ENCODE measurements around the gene RNF38.
A peak's percentile ranks its signal among the peaks of the same experiment; 100 is the strongest.
"Not testable (repeated sequence)": the region's sequence is repeated elsewhere in the genome, so short reads cannot be mapped to it uniquely, and the experiment has no call there.

RNF38 gene

DNA sequence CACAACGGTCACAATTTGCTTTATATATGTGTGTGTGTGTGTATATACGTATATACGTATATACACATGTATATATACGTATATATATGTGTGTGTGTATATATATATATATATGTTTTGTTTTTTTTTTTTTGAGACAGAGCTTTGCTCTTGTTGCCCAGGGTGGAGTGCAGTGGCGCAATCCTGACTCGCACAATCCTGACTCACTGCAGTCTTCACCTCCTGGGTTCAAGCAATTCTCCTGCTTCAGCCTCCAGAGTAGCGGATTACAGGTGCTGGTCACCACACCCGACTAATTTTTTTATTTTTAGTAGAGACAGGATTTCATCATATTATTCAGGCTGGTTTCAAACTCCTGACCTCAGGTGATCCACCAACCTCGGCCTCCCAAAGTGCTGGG lies 3.1 kb downstream of the RNF38 start:
- no peak overlapping the region for H4K8ac ChIP-seq (ENCODE audit: low read length)
- no peak overlapping the region for H2BK12ac ChIP-seq (ENCODE audit: low read length in 2 of 2)
- no peak overlapping the region for H3K9ac ChIP-seq (ENCODE audit: low read length)
- peak; percentile 22 for DNase-seq
- no peak overlapping the region for H3K23ac ChIP-seq (ENCODE audit: low read length in 2 of 2)
- WGBS, result 90% methylated on average over 4 of the region's 9 CpGs
- H3K18ac ChIP-seq (ENCODE audit: low read depth in 1 of 2, low read length in 2 of 2), result no peak overlapping the region
- no peak overlapping the region for H3K4ac ChIP-seq (ENCODE audit: low read depth in 1 of 2, low read length in 2 of 2)
- peaks cover 5% of the 10 kb centered on the region for H3K79me1 ChIP-seq (replicated peaks; ENCODE audit: low read length, poor library complexity, severe bottlenecking)
- H2BK15ac ChIP-seq (ENCODE audit: low read depth, poor library complexity, severe bottlenecking), result no peak overlapping the region
- H2AK5ac ChIP-seq (ENCODE audit: low read length, severe bottlenecking), result no peak overlapping the region
- H2AFZ ChIP-seq (ENCODE audit: low read depth, low read length), result no peak overlapping the region
- no peaks in the 10 kb centered on the region for H3K9me3 ChIP-seq (ENCODE audit: control insufficient read depth, low read length)
- H2BK5ac ChIP-seq (ENCODE audit: low read depth, low read length, poor library complexity, severe bottlenecking), result no peak overlapping the region
- H3K4me3 ChIP-seq (ENCODE audit: insufficient read depth in 1 of 2, low read depth in 1 of 2, low read length in 2 of 2), result no peak overlapping the region
- H4K91ac ChIP-seq (ENCODE audit: low read length), result no peak overlapping the region
- H3K4me1 ChIP-seq (ENCODE audit: control insufficient read depth, insufficient read depth, low read depth, low read length), result peaks cover 2% of the 10 kb centered on the region
- H3K14ac ChIP-seq (ENCODE audit: low read length in 2 of 2), result no peak overlapping the region
- H2BK120ac ChIP-seq (ENCODE audit: low read depth, low read length), result no peak overlapping the region
- no peaks in the 10 kb centered on the region for H3K27me3 ChIP-seq (ENCODE audit: control insufficient read depth in 1 of 2, insufficient read depth in 1 of 2, low read length in 2 of 2)
- no peak overlapping the region for H3K4me2 ChIP-seq (ENCODE audit: low read length, poor library complexity, severe bottlenecking)
- H3K36me3 ChIP-seq (ENCODE audit: control insufficient read depth in 1 of 2, insufficient read depth in 2 of 2, low read depth in 1 of 2, low read length in 2 of 2), result peaks cover 3 to 13% of the 10 kb centered on the region in 2 experiments
- H3K27ac ChIP-seq (ENCODE audit: low read length, poor library complexity, severe bottlenecking), result no peak overlapping the region

DNA sequence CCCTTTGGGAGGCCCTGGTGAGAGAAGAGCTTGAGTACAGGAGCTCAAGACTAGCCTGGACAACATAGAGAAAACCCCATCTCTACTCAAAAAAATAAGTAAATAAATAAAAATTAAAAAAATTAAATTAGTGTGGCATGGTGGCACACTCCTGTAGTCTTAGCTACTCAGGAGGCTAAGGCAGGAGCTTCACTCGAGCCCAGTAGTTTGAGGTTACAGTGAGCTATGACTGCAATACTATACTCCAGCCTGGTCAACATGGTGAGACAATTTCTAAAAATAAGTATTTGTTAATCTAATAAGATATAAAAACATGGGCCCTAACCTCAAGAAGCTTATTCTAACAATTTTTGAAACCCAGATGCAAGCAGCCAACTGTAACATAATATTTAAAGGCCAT lies 7.6 kb downstream of the RNF38 start:
- no peak overlapping the region for H3K4me2 ChIP-seq (ENCODE audit: low read length, poor library complexity, severe bottlenecking)
- H2AFZ ChIP-seq (ENCODE audit: low read depth, low read length), result no peak overlapping the region
- H3K23ac ChIP-seq (ENCODE audit: low read length in 2 of 2), result no peak overlapping the region
- peaks cover 5% of the 10 kb centered on the region for H3K79me1 ChIP-seq (replicated peaks; ENCODE audit: low read length, poor library complexity, severe bottlenecking)
- no peak overlapping the region for H3K4me3 ChIP-seq (ENCODE audit: insufficient read depth in 1 of 2, low read depth in 1 of 2, low read length in 2 of 2)
- H3K9ac ChIP-seq (ENCODE audit: low read length), result no peak overlapping the region
- H2BK15ac ChIP-seq (ENCODE audit: low read depth, poor library complexity, severe bottlenecking), result no peak overlapping the region
- no peak overlapping the region for H4K91ac ChIP-seq (ENCODE audit: low read length)
- no peak overlapping the region for H3K4ac ChIP-seq (ENCODE audit: low read depth in 1 of 2, low read length in 2 of 2)
- DNase-seq, result peak; percentile 18
- H3K18ac ChIP-seq (ENCODE audit: low read depth in 1 of 2, low read length in 2 of 2), result no peak overlapping the region
- no peak overlapping the region for H2BK5ac ChIP-seq (ENCODE audit: low read depth, low read length, poor library complexity, severe bottlenecking)
- H3K9me3 ChIP-seq (ENCODE audit: control insufficient read depth, low read length), result no peaks in the 10 kb centered on the region
- 100% methylated on average over 1 of the region's 1 CpG for WGBS
- no peak overlapping the region for H2BK12ac ChIP-seq (ENCODE audit: low read length in 2 of 2)
- H4K8ac ChIP-seq (ENCODE audit: low read length), result no peak overlapping the region
- peaks cover 1% of the 10 kb centered on the region for H3K4me1 ChIP-seq (ENCODE audit: control insufficient read depth, insufficient read depth, low read depth, low read length)
- no peak overlapping the region for H2AK5ac ChIP-seq (ENCODE audit: low read length, severe bottlenecking)
- no peaks in the 10 kb centered on the region for H3K27me3 ChIP-seq (ENCODE audit: control insufficient read depth in 1 of 2, insufficient read depth in 1 of 2, low read length in 2 of 2)
- peaks cover 0 to 30% of the 10 kb centered on the region in 2 experiments for H3K36me3 ChIP-seq (ENCODE audit: control insufficient read depth in 1 of 2, insufficient read depth in 2 of 2, low read depth in 1 of 2, low read length in 2 of 2)
- no peak overlapping the region for H2BK120ac ChIP-seq (ENCODE audit: low read depth, low read length)
- H3K27ac ChIP-seq (ENCODE audit: low read length, poor library complexity, severe bottlenecking), result no peak overlapping the region
- H3K14ac ChIP-seq (ENCODE audit: low read length in 2 of 2), result no peak overlapping the region

DNA sequence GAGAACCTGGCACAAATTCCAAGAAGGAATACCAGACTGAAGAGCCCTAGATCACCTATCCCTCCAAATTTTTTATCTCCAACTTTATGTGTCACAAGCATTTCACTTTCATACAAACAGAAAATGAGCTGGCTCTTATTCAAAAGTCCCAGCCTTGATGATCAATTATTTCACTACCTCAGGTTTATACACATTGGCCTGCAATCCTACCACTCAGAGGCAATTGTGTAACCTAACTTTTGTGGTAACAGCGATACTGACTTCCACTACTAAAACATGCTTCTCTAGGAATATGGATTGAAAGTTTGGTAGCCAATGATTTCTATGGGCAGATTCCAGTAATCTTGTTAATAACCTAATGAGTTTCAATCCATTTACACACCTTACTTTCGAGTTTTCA lies 10.5 kb downstream of the RNF38 start:
- Histone ChIP-seq H3K9ac (ENCODE audit: low read length) (no peak overlapping the region), H3K4ac (ENCODE audit: low read depth in 1 of 2, low read length in 2 of 2) (no peak overlapping the region), H4K91ac (ENCODE audit: low read length) (no peak overlapping the region), H2BK12ac (ENCODE audit: low read length in 2 of 2) (no peak overlapping the region), H3K36me3 (ENCODE audit: control insufficient read depth in 1 of 2, insufficient read depth in 2 of 2, low read depth in 1 of 2, low read length in 2 of 2) (peaks cover 7 to 30% of the 10 kb centered on the region in 2 experiments), H2BK15ac (ENCODE audit: low read depth, poor library complexity, severe bottlenecking) (no peak overlapping the region), H3K4me1 (ENCODE audit: control insufficient read depth, insufficient read depth, low read depth, low read length) (no peaks in the 10 kb centered on the region), H4K8ac (ENCODE audit: low read length) (no peak overlapping the region), H2BK120ac (ENCODE audit: low read depth, low read length) (no peak overlapping the region), H3K27ac (ENCODE audit: low read length, poor library complexity, severe bottlenecking) (no peak overlapping the region), H2AFZ (ENCODE audit: low read depth, low read length) (no peak overlapping the region), H2BK5ac (ENCODE audit: low read depth, low read length, poor library complexity, severe bottlenecking) (no peak overlapping the region), H2AK5ac (ENCODE audit: low read length, severe bottlenecking) (no peak overlapping the region), H3K18ac (ENCODE audit: low read depth in 1 of 2, low read length in 2 of 2) (no peak overlapping the region), H3K23ac (ENCODE audit: low read length in 2 of 2) (no peak overlapping the region), H3K27me3 (ENCODE audit: control insufficient read depth in 1 of 2, insufficient read depth in 1 of 2, low read length in 2 of 2) (no peaks in the 10 kb centered on the region), H3K4me2 (ENCODE audit: low read length, poor library complexity, severe bottlenecking) (no peak overlapping the region), H3K9me3 (ENCODE audit: control insufficient read depth, low read length) (no peaks in the 10 kb centered on the region), H3K4me3 (ENCODE audit: insufficient read depth in 1 of 2, low read depth in 1 of 2, low read length in 2 of 2) (no peak overlapping the region), H3K14ac (ENCODE audit: low read length in 2 of 2) (no peak overlapping the region), H3K79me1 (replicated peaks; ENCODE audit: low read length, poor library complexity, severe bottlenecking) (peaks cover 9% of the 10 kb centered on the region)
- DNase-seq, result no peak
- 96% methylated on average over 1 of the region's 2 CpGs for WGBS

DNA sequence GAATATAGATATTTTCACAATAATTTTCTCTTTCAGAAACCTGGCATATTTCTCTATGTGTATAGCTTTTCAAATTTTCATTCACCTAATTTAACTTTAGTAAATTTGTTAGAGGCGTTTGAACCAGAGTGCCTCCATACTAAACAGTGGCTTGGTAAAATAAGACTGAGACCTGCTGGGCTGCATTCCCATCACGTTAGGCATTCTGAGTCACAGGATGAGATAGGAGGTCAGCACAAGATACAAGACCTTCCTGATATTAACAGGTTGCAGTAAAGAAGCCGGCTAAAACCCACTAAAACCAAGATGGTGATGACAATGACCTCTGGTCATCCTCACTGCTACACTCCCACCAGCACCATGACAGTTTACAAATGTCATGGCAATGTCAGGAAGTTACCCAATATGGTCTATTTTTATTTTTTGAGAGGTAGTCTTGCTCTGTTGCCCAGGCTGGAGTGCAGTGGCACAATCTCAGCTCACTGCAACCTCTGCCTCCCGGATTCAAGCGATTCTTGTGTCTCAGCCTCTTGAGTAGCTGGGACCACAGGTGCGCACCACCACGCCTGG lies 13.6 kb downstream of the RNF38 start:
- not testable (repeated sequence) for H2BK5ac ChIP-seq (ENCODE audit: low read depth, low read length, poor library complexity, severe bottlenecking); H2BK12ac ChIP-seq (ENCODE audit: low read length in 2 of 2); H2AFZ ChIP-seq (ENCODE audit: low read depth, low read length); H3K14ac ChIP-seq (ENCODE audit: low read length in 2 of 2); H3K4me2 ChIP-seq (ENCODE audit: low read length, poor library complexity, severe bottlenecking); H3K9ac ChIP-seq (ENCODE audit: low read length); H3K23ac ChIP-seq (ENCODE audit: low read length in 2 of 2); H2BK120ac ChIP-seq (ENCODE audit: low read depth, low read length); H2AK5ac ChIP-seq (ENCODE audit: low read length, severe bottlenecking); H3K4ac ChIP-seq (ENCODE audit: low read depth in 1 of 2, low read length in 2 of 2); H4K8ac ChIP-seq (ENCODE audit: low read length); H3K4me3 ChIP-seq (ENCODE audit: insufficient read depth in 1 of 2, low read depth in 1 of 2, low read length in 2 of 2); DNase-seq; H3K9me3 ChIP-seq (ENCODE audit: control insufficient read depth, low read length); H3K27me3 ChIP-seq (ENCODE audit: control insufficient read depth in 1 of 2, insufficient read depth in 1 of 2, low read length in 2 of 2); H3K27ac ChIP-seq (ENCODE audit: low read length, poor library complexity, severe bottlenecking); H4K91ac ChIP-seq (ENCODE audit: low read length); H3K4me1 ChIP-seq (ENCODE audit: control insufficient read depth, insufficient read depth, low read depth, low read length); H2BK15ac ChIP-seq (ENCODE audit: low read depth, poor library complexity, severe bottlenecking); H3K18ac ChIP-seq (ENCODE audit: low read depth in 1 of 2, low read length in 2 of 2)
- 85% methylated on average over 7 of the region's 7 CpGs for WGBS
- Histone ChIP-seq H3K36me3 (ENCODE audit: control insufficient read depth in 1 of 2, insufficient read depth in 2 of 2, low read depth in 1 of 2, low read length in 2 of 2) (peaks cover 7 to 26% of the 10 kb centered on the region in 2 experiments), H3K79me1 (replicated peaks; ENCODE audit: low read length, poor library complexity, severe bottlenecking) (peaks cover 15% of the 10 kb centered on the region)

All from mesenchymal stem cell (in vitro differentiated cells and primary cell).